ENCODE data around the gene EIF5B.

EIF5B gene

GRCh38 chr2:99404797-99405669, 67.8 kb downstream of the EIF5B start:
- DNase-seq (ENCODE audit: low spot score in 2 of 2) (no peak), ATAC-seq (ENCODE audit: low read depth) (no peak)
- no peaks in the 10 kb centered on the region for H3K4me1 Mint-ChIP-seq
- no peaks in the 10 kb centered on the region for H3K27me3 Mint-ChIP-seq
- no peak overlapping the region for H3K4me3 Mint-ChIP-seq
- peaks cover 8% of the 10 kb centered on the region for H3K36me3 Mint-ChIP-seq
- no peak overlapping the region for H3K27ac Mint-ChIP-seq
- H3K9me3 Mint-ChIP-seq: no peaks in the 10 kb centered on the region

- Mint-ChIP-seq H3K27me3 (no peaks in the 10 kb centered on the region), H3K4me1 (no peaks in the 10 kb centered on the region), H3K36me3 (peaks cover 8% of the 10 kb centered on the region), H3K4me3 (no peak overlapping the region), H3K27ac (no peak overlapping the region), H3K9me3 (no peaks in the 10 kb centered on the region)
- ATAC-seq (ENCODE audit: low read depth): no peak
- DNase-seq (ENCODE audit: low spot score in 2 of 2): no peak
Measured at GRCh38 chr2:99406137-99406536, 68.9 kb downstream of the EIF5B start.

- no peak for ATAC-seq (ENCODE audit: low read depth)
- Mint-ChIP-seq H3K4me1 (no peaks in the 10 kb centered on the region), H3K27ac (no peak overlapping the region), H3K4me3 (no peak overlapping the region), H3K9me3 (no peaks in the 10 kb centered on the region), H3K27me3 (no peaks in the 10 kb centered on the region), H3K36me3 (peaks cover 10% of the 10 kb centered on the region)
- DNase-seq (ENCODE audit: low spot score in 2 of 2): no peak
Measured at GRCh38 chr2:99410276-99410675, 73.1 kb downstream of the EIF5B start.

GRCh38 chr2:99414566-99414965, 77.4 kb downstream of the EIF5B start:
- no peak overlapping the region for H3K4me3 Mint-ChIP-seq
- H3K27ac Mint-ChIP-seq: no peak overlapping the region
- no peak for DNase-seq (ENCODE audit: low spot score in 2 of 2)
- H3K36me3 Mint-ChIP-seq: peaks cover 15% of the 10 kb centered on the region
- H3K9me3 Mint-ChIP-seq: no peaks in the 10 kb centered on the region
- ATAC-seq (ENCODE audit: low read depth): no peak
- H3K4me1 Mint-ChIP-seq: no peaks in the 10 kb centered on the region
- no peaks in the 10 kb centered on the region for H3K27me3 Mint-ChIP-seq

- Mint-ChIP-seq H3K9me3 (no peaks in the 10 kb centered on the region), H3K4me3 (no peak overlapping the region), H3K4me1 (no peaks in the 10 kb centered on the region), H3K27ac (no peak overlapping the region), H3K36me3 (peaks cover 24% of the 10 kb centered on the region), H3K27me3 (no peaks in the 10 kb centered on the region)
- ATAC-seq (ENCODE audit: low read depth) (no peak), DNase-seq (ENCODE audit: low spot score in 2 of 2) (no peak)
Measured at GRCh38 chr2:99417396-99417795, 80.2 kb downstream of the EIF5B start.

- Mint-ChIP-seq H3K36me3 (peaks cover 25% of the 10 kb centered on the region), H3K27me3 (no peaks in the 10 kb centered on the region), H3K9me3 (no peaks in the 10 kb centered on the region), H3K27ac (peak overlapping the region; percentile 6), H3K4me3 (no peak overlapping the region), H3K4me1 (no peaks in the 10 kb centered on the region)
- DNase-seq (ENCODE audit: low spot score in 2 of 2): no peak
- ATAC-seq (ENCODE audit: low read depth): no peak
Measured at GRCh38 chr2:99420031-99420430, 82.8 kb downstream of the EIF5B start.

- H3K27me3 Mint-ChIP-seq: no peaks in the 10 kb centered on the region
- no peak overlapping the region for H3K4me3 Mint-ChIP-seq
- peak overlapping the region; percentile 6 for H3K27ac Mint-ChIP-seq
- H3K9me3 Mint-ChIP-seq: no peaks in the 10 kb centered on the region
- no peak for ATAC-seq (ENCODE audit: low read depth)
- peaks cover 26% of the 10 kb centered on the region for H3K36me3 Mint-ChIP-seq
- DNase-seq (ENCODE audit: low spot score in 2 of 2): no peak
- no peaks in the 10 kb centered on the region for H3K4me1 Mint-ChIP-seq
Measured at GRCh38 chr2:99420751-99421299, 83.6 kb downstream of the EIF5B start.

GRCh38 chr2:99421469-99421868, 84.3 kb downstream of the EIF5B start:
- H3K4me3 Mint-ChIP-seq: no peak overlapping the region
- no peaks in the 10 kb centered on the region for H3K4me1 Mint-ChIP-seq
- peaks cover 26% of the 10 kb centered on the region for H3K36me3 Mint-ChIP-seq
- DNase-seq (ENCODE audit: low spot score in 2 of 2): no peak
- H3K27me3 Mint-ChIP-seq: no peaks in the 10 kb centered on the region
- no peak for ATAC-seq (ENCODE audit: low read depth)
- H3K27ac Mint-ChIP-seq: no peak overlapping the region
- H3K9me3 Mint-ChIP-seq: no peaks in the 10 kb centered on the region

- Mint-ChIP-seq H3K4me3 (no peak overlapping the region), H3K9me3 (no peaks in the 10 kb centered on the region), H3K36me3 (peaks cover 27% of the 10 kb centered on the region), H3K27me3 (no peaks in the 10 kb centered on the region), H3K27ac (no peak overlapping the region), H3K4me1 (no peaks in the 10 kb centered on the region)
- no peak for DNase-seq (ENCODE audit: low spot score in 2 of 2)
- ATAC-seq (ENCODE audit: low read depth): no peak
Measured at GRCh38 chr2:99422599-99422998, 85.4 kb downstream of the EIF5B start.

GRCh38 chr2:99424371-99424770, 87.2 kb downstream of the EIF5B start:
- H3K27ac Mint-ChIP-seq: no peak overlapping the region
- no peaks in the 10 kb centered on the region for H3K9me3 Mint-ChIP-seq
- no peak for ATAC-seq (ENCODE audit: low read depth)
- DNase-seq (ENCODE audit: low spot score in 2 of 2): no peak
- H3K36me3 Mint-ChIP-seq: peaks cover 27% of the 10 kb centered on the region
- no peaks in the 10 kb centered on the region for H3K27me3 Mint-ChIP-seq
- H3K4me1 Mint-ChIP-seq: no peaks in the 10 kb centered on the region
- H3K4me3 Mint-ChIP-seq: no peak overlapping the region

GRCh38 chr2:99425022-99425421, 87.8 kb downstream of the EIF5B start:
- peaks cover 24% of the 10 kb centered on the region for H3K36me3 Mint-ChIP-seq
- ATAC-seq (ENCODE audit: low read depth) (no peak), DNase-seq (ENCODE audit: low spot score in 2 of 2) (no peak)
- H3K9me3 Mint-ChIP-seq: no peaks in the 10 kb centered on the region
- H3K4me1 Mint-ChIP-seq: no peaks in the 10 kb centered on the region
- no peak overlapping the region for H3K27ac Mint-ChIP-seq
- no peak overlapping the region for H3K4me3 Mint-ChIP-seq
- H3K27me3 Mint-ChIP-seq: no peaks in the 10 kb centered on the region

GRCh38 chr2:99430614-99431291, 93.6 kb downstream of the EIF5B start:
- Mint-ChIP-seq H3K4me3 (no peak overlapping the region), H3K36me3 (peaks cover 18% of the 10 kb centered on the region), H3K9me3 (no peaks in the 10 kb centered on the region), H3K27me3 (no peaks in the 10 kb centered on the region), H3K4me1 (peaks cover 6% of the 10 kb centered on the region), H3K27ac (peak overlapping the region; percentile 19)
- DNase-seq (ENCODE audit: low spot score in 2 of 2) (no peak), ATAC-seq (ENCODE audit: low read depth) (no peak)

- Mint-ChIP-seq H3K4me1 (peaks cover 6% of the 10 kb centered on the region), H3K27ac (no peak overlapping the region), H3K27me3 (no peaks in the 10 kb centered on the region), H3K36me3 (peaks cover 18% of the 10 kb centered on the region), H3K9me3 (no peaks in the 10 kb centered on the region), H3K4me3 (no peak overlapping the region)
- DNase-seq (ENCODE audit: low spot score in 2 of 2) (no peak), ATAC-seq (ENCODE audit: low read depth) (no peak)
Measured at GRCh38 chr2:99431587-99432275, 94.5 kb downstream of the EIF5B start.

GRCh38 chr2:99433340-99433739, 96.2 kb downstream of the EIF5B start:
- no peak for ATAC-seq (ENCODE audit: low read depth)
- H3K4me3 Mint-ChIP-seq: no peak overlapping the region
- no peak overlapping the region for H3K27ac Mint-ChIP-seq
- no peaks in the 10 kb centered on the region for H3K9me3 Mint-ChIP-seq
- no peak for DNase-seq (ENCODE audit: low spot score in 2 of 2)
- no peaks in the 10 kb centered on the region for H3K27me3 Mint-ChIP-seq
- H3K36me3 Mint-ChIP-seq: peaks cover 13% of the 10 kb centered on the region
- H3K4me1 Mint-ChIP-seq: peaks cover 6% of the 10 kb centered on the region
